Natural killer cell (primary cell): ENCODE measurements around the gene MAP3K19. TPM values are rescaled to one million over a fixed set of nuclear protein-coding genes. Genes with fewer than 3 reads are reported as not detected.

ENCODE experiments used
- ATAC-seq, 3 donors: fragments of 150-1000 bp in 2 of 3; fragments of 200-7000 bp in 1 of 3; cut with Tn5 transposase; 1 replicate in 1 of 3; 2 replicates in 2 of 3; pipeline ENCODE4 v1.10.0; 2021; ENCODE audit warnings: mild to moderate bottlenecking in 2 of 3, moderate library complexity in 2 of 3
- DNase-seq, 2 donors: peaks; one replicate each; pipeline versions ENCODE4 v3.0.0 to v3.0.0-alpha.2; 2013 to 2021; ENCODE audit warnings: mixed read lengths in 1 of 2
- H3K27ac ChIP-seq: one replicate; pipeline ENCODE4 v1.5.1; 2013; ENCODE audit warnings: mild to moderate bottlenecking, low read length
- H3K27me3 ChIP-seq: one replicate; pipeline ENCODE4 v1.6.1; 2013; ENCODE audit warnings: low read length; ENCODE audit not compliant: control insufficient read depth, insufficient read depth
- H3K36me3 ChIP-seq: one replicate; pipeline ENCODE4 v1.6.1; 2013; ENCODE audit warnings: low read length; ENCODE audit not compliant: control insufficient read depth, insufficient read depth
- H3K4me1 ChIP-seq: one replicate; pipeline ENCODE4 v1.6.1; 2013; ENCODE audit warnings: low read length; ENCODE audit not compliant: control insufficient read depth, insufficient read depth
- H3K4me3 ChIP-seq: one replicate; pipeline ENCODE4 v1.5.1; 2013; ENCODE audit warnings: low read length
- H3K9me3 ChIP-seq: one replicate; pipeline ENCODE4 v1.6.1; 2013; ENCODE audit warnings: low read length; ENCODE audit not compliant: control insufficient read depth, insufficient read depth
- H3K27ac Mint-ChIP-seq, 2 donors: one replicate each; pipeline ENCODE4 v1.8.0; 2022; ENCODE audit warnings: mild to moderate bottlenecking in 2 of 2, mixed read lengths in 2 of 2, moderate library complexity in 1 of 2
- H3K27me3 Mint-ChIP-seq, 2 donors: one replicate each; pipeline ENCODE4 v1.8.0; 2022; ENCODE audit warnings: low read depth in 2 of 2, mixed read lengths in 2 of 2
- H3K36me3 Mint-ChIP-seq: one replicate; pipeline ENCODE4 v1.8.0; 2022; ENCODE audit warnings: mixed read lengths
- H3K4me1 Mint-ChIP-seq, 2 donors: one replicate each; pipeline ENCODE4 v1.8.0; 2022; ENCODE audit warnings: mixed read lengths in 2 of 2
- H3K4me3 Mint-ChIP-seq: one replicate; pipeline ENCODE4 v1.8.0; 2022; ENCODE audit warnings: mild to moderate bottlenecking, moderate library complexity, mixed read lengths
- H3K9me3 Mint-ChIP-seq, 2 donors: one replicate each; pipeline ENCODE4 v1.8.0; 2022; ENCODE audit warnings: mixed read lengths in 2 of 2
- CTCF ChIP-seq: fragments of 200-600 bp; IDR thresholded peaks from one replicate; pipeline ENCODE4 v1.8.0; 2022; ENCODE audit warnings: antibody characterized with exemption
- WGBS: methylation state at CpG from one replicate; pipeline ENCODE4 v1.1.7; 2013; ENCODE audit warnings: missing lambda C conversion rate; ENCODE audit not compliant: insufficient coverage; 5-methylcytosine and 5-hydroxymethylcytosine counted together
- intact Hi-C: fragments of 100-400 bp; cut with micrococcal nuclease; formaldehyde crosslinking; loops from one replicate; pipeline ENCODE4 v1.14.2; 2022
- total RNA-seq, 4 donors: library from RNA; stranded (reverse); fragments of 120-200 nt in 1 of 4; gene quantifications; one replicate each; pipeline versions ENCODE4 v1.2.3 to v1.2.4, GENCODE V29; 2013 to 2022

MAP3K19 gene
- total RNA-seq, 3 donors from 2014 or later (not counting 1 experiment from before 2014, with no cell fraction given): not detected

- H3K27ac Mint-ChIP-seq: peak overlapping the region; percentile 93 to 100
- Histone ChIP-seq H3K4me3 (peak overlapping the region; percentile 92), H3K4me1 (peaks cover 21% of the 10 kb centered on the region), H3K27ac (peak overlapping the region; percentile 98), H3K9me3 (no peaks in the 10 kb centered on the region), H3K27me3 (no peaks in the 10 kb centered on the region), H3K36me3 (no peaks in the 10 kb centered on the region)
- TF ChIP-seq CTCF: no peak
- WGBS: under 1% methylated on average over 28 of the region's 38 CpGs
- DNase-seq (peak; percentile 83 to 95), ATAC-seq (peak; percentile 69 to 81 (median 70))
- peaks cover 40 to 49% of the 10 kb centered on the region in 2 donors for H3K4me1 Mint-ChIP-seq
- intact Hi-C loops: loop anchor here (1.0 to 2.0 kb wide), 4 partner anchors 134 to 823 kb away; partner anchors contain the start of genes RAB3GAP1 and UBXN4
- H3K4me3 Mint-ChIP-seq: peak overlapping the region; percentile 99
- peaks cover 0 to 2% of the 10 kb centered on the region in 2 donors for H3K9me3 Mint-ChIP-seq
- H3K36me3 Mint-ChIP-seq: peaks cover 9% of the 10 kb centered on the region
- peaks cover 4 to 16% of the 10 kb centered on the region in 2 donors for H3K27me3 Mint-ChIP-seq
Measured at GRCh38 chr2:134917888-134918525, 129.2 kb downstream of the MAP3K19 start.

GRCh38 chr2:134917360-134917865, 129.8 kb downstream of the MAP3K19 start:
- intact Hi-C loops: no loop called here
- WGBS: 43% methylated on average over 16 of the region's 16 CpGs
- H3K4me1 Mint-ChIP-seq: peaks cover 35 to 43% of the 10 kb centered on the region in 2 donors

More at GRCh38 chr2:134917360-134917865, 129.8 kb downstream of the MAP3K19 start:
- Mint-ChIP-seq H3K27ac (peak overlapping the region; percentile 93 to 100), H3K9me3 (peaks cover 0 to 2% of the 10 kb centered on the region in 2 donors), H3K27me3 (peaks cover 4 to 16% of the 10 kb centered on the region in 2 donors), H3K36me3 (peaks cover 9% of the 10 kb centered on the region), H3K4me3 (peak overlapping the region; percentile 99)
- peak overlapping the region; percentile 98 for H3K27ac ChIP-seq
- TF ChIP-seq CTCF: no peak
- no peak for ATAC-seq
- no peaks in the 10 kb centered on the region for H3K27me3 ChIP-seq
- peaks cover 18% of the 10 kb centered on the region for H3K4me1 ChIP-seq
- H3K9me3 ChIP-seq: no peaks in the 10 kb centered on the region
- DNase-seq: peak in 1 of 2 donors; percentile 19
- no peaks in the 10 kb centered on the region for H3K36me3 ChIP-seq
- peak overlapping the region; percentile 92 for H3K4me3 ChIP-seq

Other genes starting within 250 kb of the MAP3K19 start
- not detected for gene ACMSD, start 208.8 kb downstream of the MAP3K19 start, total RNA-seq
- 10 to 100 TPM; 86.9 to 93.1 (median 87.8) TPM for gene CCNT2, start 128.6 kb downstream of the MAP3K19 start, total RNA-seq
- 10 to 100 TPM in 1 of 3 donors, 1 to 10 TPM in 2; 9.6 to 12.6 (median 9.8) TPM for gene RAB3GAP1, start 4.8 kb upstream of the MAP3K19 start, total RNA-seq